ENCODE measurements around the gene TMEM229A.
A peak's percentile ranks its signal among the peaks of the same experiment; 100 is the strongest.
"Not testable (repeated sequence)": the region's sequence is repeated elsewhere in the genome, so short reads cannot be mapped to it uniquely, and the experiment has no call there.

The TMEM229A gene
- total RNA-seq = 0 reads per million in 4 donors

DNA sequence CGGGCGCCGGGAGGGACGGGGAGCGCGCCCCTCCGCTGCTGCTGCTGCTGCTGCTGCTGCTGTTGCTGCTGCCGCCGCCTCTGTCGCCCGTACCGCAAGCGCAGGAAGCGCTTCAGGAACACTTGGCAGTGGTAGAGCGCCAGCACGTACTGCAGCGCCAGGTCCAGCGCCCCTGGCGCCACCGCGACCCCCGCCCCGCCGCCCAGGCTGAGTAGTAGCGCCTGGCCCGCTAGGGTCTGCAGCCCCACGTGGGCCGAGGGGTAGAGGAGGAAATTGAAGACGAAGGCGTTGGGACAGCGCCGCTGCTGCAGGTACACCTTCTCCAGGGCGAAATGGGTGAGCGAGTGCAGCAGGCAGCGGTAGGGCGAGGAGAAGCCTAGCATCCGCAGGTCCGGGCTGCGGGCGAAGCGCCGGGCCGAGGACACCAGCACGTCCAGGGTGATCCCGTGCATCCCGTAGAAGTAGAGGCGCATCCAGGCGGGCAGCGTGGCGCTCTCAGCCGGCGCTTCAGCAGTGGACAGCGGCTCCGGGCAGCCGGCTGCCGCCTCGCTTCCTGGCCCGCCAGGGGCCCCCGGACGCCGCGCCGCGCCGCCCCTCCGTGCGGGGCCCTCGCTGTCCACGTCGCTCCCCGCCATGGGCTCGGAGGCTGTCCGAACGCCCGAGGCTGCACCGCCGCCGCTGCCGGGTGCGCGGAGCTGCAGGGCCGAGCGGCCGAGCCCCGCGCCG is at the start of gene TMEM229A:
Gene TMEM229A (minus strand): TSS at position 699 of the 726 bp plus-strand sequence. CDS start 64 bp downstream, at position 635.
- DNase-seq = peak in 1 of 5 donors; percentile 14

DNA sequence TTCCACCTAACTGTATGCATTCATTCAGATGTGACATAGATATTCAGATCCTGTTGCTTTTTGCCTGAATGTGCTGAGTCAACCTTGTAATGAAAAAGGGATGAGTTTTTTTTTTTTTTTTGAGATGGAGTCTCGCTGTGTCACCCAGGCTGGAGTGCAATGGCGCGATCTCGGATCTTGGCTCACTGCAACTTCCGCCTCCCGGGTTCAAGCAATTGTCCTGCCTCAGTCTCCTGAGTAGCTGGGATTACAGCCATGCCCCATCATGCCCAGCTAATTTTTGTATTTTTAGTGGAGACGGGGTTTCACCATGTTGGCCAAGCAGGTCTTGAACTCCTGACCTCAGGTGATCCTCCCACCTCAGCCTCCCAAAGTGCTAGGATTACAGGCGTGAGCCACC is 49.4 kb upstream of the TMEM229A start:
- not testable (repeated sequence) for DNase-seq

DNA sequence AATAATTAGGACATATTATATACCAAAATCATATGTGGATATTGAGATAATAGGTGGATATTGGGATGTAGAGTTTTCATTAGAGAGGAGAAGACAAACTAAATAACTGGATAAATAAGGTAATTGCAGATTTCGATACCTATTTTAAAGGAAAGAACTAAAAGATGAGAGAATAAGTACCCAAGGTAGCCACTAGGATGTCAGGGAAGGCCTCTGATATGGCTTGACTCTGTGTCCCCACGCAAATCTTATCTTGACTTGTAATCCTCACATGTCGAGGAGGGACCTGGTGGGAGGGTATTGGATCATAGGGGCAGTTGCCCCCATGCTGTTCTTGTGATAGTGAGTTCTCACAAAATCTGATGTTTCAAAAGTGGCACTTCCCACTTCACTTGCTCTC is 44.7 kb upstream of the TMEM229A start:
- no peak for DNase-seq

DNA sequence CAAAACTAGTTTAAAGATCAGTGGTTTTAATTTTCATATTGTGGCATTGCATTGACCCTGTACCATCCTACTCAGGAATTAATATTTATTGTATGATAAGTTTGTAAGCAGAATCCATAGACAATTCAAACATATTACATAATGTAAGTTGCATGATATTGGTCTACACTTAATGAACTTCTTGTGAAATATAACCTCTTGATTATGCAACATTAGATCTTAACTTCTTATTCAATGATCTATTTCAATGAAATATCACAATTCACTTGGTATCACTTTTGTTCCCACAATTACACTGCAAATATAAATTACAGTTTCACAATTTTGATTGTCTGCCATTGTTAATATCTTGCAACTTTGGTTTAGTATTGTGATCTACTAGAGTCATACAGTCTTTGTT is 44.0 kb upstream of the TMEM229A start:
- DNase-seq = no peak

DNA sequence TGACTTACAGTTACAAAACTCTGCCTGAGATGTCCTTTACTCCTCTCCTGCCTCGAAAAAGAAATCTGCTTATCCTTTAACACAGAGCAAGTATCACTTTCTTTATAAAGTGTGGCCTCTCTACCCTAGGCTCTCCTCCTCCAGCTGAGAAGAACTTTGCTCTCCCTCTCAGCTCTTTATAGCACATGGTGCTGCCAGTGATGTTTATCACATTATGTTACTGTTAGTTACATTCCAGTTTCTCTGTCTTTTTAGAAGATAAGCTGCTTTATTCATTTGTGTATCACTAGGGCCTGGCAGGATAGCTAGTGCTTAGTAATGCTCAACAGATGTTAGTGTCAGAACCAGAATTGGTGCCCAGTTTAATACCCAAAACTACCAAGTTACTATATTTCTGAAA is 41.1 kb upstream of the TMEM229A start:
- DNase-seq = no peak

DNA sequence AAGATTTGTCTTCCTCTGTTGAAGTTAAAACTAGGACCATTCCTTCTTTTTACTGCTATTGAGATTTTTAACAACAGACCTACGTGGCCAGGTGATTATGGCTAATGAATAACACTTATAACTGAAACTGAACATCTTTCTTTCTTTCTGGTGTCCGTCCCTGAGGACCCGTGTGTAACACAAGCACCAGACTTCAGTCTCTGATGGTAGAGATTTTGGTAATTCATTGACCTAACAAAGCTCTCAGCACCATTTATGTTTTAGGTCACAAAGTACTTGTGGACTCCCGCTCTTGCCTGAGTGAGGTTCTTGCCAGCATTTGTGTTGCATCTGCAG is 40.4 kb upstream of the TMEM229A start:
- no peak for DNase-seq

DNA sequence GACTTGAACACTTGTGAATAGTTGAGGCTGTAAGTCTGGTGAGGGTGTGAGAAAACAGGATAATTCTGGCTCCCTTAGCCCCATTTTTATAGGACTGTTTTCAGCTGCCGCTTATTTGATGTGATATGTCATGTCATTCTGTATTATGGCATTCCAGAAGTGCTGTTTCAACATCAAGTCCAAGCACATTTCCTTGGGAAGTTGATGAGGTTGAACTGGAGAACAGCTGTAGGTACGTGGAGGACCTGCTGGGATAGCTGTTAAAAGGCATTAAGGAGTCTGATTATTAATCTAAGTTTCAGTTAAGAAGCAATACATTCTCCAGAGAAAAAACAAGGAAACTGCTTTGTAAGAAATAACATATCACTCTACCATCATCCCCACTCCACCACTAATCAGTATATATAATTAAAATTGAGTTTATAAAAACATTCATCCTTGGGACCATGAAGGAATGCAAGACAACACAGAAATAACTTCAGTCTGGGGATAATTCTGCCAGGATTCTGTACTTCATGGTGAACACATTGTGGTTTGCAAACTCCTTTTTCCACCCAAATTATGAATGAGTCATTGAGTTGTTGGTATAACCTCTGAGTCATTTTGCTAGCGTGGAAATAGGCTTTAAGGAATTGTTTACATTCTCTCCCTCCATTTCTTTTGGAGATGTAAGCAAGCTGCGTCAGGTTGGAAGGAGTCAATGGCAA is 39.9 kb upstream of the TMEM229A start:
- no peak for DNase-seq

DNA sequence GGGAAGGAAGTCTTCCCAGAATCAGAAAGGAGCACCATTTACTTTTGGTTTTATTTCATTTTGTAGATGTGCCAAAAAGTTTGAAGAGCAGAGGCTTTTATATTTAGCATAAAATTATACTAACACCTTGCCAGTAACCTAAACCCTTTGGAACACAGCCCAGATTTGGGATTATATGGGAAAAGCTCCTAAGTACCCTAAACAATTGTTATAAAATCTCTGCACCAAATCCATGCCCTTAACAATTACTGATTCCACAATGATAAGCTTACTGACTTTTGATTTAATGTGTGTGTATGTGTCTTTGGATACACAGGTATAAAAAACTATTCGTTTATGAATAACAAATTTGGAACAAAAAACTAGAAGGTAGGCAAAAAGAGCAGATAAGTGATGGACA is 39.0 kb upstream of the TMEM229A start:
- DNase-seq = no peak

DNA sequence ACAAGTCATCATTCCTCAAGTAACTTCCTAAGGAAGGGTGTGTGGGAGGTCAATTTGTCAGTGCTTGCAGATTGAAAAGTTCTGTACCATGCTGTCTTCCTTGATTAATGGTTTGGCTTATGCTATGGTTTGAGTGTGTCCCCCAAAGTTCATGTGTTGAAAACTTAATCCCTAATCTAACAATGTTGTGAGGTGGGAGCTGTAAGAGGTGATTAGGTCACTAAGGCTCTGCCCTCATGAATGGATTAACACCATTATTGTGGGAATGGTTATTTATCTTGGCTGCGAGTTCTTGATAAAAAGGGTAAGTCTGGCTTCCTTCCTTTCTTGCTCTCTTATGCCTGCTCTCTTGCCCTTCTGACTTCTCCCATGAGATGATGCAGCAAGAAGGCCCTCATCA is 29.3 kb upstream of the TMEM229A start:
- no peak for DNase-seq

DNA sequence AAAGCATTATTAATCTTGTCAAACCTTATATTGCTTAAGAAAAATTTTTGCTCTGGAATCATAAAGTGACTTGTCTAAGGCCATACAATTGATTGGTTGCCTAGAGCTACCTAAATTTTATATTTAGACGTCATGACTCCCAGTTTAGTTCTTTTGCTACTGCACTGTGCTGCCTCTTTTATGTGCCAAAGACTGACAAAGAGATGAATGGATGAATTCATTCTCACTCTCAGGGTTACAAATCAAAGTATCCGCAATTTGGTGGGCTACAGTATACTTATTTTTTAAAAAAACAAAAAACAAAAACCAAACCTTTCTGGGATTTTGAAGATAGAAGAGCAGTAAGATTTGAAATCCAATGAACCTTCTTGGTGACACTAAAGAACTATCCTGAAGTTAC is 27.7 kb upstream of the TMEM229A start:
- no peak for DNase-seq

DNA sequence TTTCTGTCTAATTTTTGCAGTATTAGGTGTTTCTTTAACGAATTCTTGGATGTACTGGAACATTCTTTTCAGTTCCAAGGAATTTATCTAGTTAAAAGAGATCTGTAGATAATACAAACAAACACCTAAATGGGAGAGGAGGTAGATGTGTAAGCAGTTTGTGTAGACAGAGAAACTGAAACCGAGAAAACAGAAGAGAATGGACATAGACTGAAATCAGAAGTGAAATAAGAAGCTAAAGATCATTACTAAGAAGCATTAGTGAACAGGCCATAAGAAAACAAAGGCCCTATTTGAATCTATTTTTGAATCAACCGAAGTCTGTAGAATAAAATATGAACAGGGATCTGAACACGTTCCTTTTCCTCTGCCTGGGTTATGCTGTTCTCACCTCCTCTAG is 26.5 kb upstream of the TMEM229A start:
- DNase-seq = no peak

DNA sequence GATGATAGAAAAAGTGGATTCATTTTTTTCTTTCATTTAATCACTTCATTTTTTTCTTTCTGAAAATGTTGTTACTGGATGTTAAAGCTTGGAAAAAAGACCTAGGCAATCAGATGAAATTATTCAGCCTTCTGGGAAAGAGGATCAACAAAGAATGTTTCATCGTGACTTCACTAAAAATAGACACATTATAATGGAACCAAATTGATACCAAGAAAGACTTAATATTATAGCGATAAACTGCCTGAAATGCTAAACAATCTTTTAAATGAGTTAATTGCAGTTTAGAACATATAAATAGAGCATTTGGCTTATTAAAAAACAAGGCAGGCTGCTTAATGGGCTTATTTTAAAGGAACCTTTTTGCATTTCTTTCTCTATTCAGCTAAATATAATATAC is 25.6 kb upstream of the TMEM229A start:
- no peak for DNase-seq

DNA sequence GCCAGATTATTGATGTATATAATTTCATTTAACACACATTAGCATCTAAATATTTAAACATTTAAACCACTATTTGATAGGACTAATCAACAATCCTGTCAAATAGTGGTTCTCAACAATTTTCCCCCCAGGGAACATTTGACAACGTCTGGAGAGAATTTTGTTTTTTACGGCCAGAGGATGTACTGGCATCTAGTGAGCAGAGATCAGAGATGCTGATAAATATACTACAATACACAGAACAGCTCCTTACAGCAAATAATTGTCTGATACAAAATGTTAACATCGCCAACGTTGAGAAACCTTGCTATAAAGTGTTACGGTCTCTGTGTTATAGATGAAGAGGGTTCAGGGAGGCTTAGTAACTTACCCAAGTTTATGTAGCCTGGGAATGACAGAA is 25.0 kb upstream of the TMEM229A start:
- DNase-seq = no peak

DNA sequence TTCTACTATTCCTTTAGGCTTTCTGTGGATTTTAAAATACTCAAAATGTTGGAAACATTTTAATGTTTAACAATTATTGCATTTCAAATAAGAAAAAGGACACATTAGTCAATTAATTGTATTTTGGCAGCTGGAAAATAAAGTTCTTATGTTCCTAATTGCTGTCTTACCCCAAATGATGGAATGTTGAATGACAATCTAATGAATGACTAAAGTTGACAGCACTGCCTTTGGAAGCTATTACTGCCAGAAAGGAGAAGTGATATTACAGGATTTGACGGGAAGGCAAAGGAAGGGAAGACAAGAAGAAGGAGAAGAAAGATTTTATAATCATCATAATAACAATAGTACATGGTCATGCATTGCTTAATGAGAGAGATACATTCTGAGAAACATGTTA is 23.4 kb upstream of the TMEM229A start:
- DNase-seq = no peak

DNA sequence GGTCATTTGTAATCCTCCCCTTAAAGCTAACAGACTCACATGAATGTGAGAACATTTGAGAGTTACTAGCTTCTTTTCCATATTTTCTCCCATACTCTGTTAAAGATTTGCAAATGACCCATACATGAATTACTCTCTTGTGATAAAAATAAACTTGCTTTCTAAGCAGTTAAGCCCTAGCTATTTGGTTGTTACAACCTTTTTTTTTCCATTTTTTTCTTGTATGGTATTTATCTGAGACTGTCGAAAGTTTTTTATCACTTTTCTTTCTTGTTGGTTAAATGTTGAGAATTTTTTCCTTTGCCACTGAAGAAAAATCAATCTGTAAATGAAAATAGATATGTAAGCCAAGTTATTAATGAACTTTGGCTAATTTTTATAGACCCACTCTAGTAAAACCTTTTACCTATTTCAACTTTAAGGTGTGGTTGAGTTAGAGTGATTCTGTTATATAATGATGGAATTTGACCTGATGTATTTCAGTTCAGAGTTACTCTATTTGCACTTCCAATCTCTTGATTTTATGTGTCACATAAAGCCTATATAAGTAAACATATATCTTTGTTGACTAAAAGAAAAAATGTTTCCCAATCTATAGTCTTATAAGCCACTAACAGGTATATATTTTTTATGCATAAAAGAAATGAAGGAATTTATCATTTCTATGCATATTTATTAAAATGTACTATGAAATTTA is 19.0 kb upstream of the TMEM229A start:
- DNase-seq = no peak

DNA sequence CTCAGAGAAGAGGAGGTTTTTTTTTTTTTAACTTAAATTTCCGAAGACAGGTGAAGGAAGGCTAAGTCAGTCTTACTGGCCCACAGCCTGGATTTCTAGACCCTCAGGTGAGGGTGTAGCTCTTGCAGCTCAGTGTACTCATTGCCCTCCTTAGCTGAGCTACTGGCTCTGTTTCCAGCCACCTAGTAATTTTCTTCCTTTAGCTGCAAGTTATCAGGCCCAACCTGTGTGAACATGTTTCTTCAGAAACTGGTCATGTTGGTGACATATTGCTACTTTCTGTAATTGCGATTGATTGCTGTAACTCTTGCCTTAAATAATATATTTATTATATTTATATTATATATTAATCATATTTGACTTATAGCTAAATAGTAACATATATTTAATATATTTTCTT is 10.0 kb upstream of the TMEM229A start:
- no peak for DNase-seq

DNA sequence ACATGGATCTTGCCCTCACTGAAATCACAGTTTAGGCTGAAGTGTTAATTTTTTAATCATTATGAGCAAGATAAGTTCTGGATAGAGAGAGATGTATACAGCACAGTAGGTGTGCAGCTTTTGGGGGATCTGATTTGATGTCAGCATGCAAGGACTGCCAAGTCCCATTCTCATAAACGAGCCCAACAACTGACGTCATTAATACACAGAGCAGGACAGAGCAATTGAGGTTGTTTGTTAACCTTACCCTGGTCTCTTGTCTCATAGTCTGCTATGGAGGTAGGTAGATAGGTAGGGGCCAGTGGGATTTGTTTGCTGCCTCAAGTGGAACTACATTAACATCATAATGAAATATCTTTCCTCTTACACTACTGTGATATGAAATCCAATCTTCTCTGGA is 8.6 kb upstream of the TMEM229A start:
- DNase-seq = no peak

DNA sequence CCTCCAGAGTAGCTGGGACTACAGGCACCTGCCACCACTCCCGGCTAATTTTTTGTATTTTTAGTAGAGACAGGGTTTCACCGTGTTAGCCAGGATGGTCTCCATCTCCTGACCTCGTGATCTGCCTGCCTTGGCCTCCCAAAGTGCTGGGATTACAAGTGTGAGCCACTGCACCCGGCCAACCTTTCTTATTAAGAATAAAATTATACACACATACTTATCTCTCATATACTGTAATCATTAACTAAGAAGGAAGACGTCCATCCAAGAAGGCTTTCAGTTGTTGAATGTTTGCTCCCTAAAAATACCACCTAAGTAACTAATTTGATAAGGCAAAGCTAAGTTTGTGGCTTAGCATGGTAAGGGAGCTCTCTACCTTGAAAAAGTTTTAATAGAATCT is 5.0 kb upstream of the TMEM229A start:
- DNase-seq = not testable (repeated sequence)

DNA sequence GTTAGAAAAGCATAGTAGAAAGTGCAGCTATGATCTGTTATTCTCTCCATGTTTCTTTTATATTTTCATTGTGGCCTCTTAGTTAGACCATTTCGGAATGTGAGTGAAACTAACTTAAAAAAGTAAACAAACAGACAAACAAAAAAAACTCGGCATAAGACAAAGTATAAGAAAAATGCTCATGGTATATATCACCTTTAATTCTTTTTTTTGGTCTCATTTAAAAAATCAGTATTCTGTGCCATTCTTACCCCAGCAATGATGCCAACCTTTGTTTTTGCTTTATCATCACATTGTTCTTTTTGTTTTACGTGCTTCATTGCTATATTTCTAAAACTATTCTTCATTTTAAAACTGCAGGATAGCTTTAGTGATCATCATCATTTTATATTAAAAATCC is 2.8 kb upstream of the TMEM229A start:
- DNase-seq = no peak

DNA sequence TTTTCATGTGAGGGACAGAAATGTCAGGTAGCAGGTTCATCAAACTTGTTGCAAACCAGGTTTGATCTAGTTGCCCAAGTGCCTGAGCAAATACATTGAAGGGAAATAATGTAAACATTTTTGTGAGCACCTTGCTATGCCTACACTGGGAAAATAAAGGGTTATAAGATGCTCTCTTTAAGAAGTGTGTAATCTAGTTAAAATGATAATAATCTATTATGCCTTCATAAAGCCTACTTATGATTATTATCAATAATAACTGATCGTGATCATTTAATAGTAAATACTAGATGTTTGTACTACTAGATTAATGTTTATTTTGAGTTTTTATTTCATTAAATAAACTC is 1.9 kb upstream of the TMEM229A start:
- no peak for DNase-seq

DNA sequence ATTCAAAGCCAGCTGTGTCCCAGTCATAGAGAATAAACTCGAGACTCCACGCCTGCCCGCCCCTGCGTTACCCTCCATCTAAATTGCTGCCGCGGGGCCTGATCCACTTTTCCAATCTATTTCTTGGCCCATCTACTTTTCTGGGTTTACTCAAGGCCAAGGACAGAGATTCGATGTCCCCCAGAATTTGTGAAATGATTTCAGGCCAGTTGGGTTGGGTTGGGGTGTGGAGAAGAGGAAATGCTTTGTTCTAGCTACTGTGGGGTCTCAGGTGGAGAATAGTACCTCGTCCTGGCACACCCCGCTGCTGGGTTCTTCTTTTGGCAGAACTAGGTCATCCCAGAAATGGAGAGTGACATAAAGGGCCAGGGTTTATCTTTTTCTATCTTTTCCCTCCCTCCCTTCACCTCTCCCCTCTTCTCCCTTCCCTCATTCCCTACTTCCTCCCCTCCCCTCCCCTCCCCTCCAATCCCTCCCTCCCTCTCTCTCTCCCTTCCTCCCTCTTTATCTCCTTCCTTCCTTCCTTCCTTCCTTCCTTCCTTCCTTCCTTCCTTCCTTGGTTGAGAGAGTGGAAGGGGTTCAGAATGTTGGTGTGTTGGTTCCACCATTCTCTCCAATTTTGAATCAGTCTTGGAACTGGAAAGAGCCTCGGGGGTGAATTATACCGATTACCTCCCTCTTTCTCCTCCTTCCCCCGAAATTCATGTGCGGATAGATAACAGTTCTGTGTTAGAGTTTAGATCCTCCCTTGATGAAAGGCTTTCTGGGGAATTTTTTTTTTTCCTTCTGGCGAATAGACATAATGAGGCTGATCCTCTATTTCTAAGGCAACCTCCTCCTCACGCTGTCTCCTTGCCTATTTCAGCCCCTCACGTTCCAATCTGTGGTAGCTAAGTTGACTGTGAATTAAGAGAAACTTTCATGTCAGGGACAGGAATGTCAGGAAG is 1.2 kb upstream of the TMEM229A start:
- no peak for DNase-seq

DNA sequence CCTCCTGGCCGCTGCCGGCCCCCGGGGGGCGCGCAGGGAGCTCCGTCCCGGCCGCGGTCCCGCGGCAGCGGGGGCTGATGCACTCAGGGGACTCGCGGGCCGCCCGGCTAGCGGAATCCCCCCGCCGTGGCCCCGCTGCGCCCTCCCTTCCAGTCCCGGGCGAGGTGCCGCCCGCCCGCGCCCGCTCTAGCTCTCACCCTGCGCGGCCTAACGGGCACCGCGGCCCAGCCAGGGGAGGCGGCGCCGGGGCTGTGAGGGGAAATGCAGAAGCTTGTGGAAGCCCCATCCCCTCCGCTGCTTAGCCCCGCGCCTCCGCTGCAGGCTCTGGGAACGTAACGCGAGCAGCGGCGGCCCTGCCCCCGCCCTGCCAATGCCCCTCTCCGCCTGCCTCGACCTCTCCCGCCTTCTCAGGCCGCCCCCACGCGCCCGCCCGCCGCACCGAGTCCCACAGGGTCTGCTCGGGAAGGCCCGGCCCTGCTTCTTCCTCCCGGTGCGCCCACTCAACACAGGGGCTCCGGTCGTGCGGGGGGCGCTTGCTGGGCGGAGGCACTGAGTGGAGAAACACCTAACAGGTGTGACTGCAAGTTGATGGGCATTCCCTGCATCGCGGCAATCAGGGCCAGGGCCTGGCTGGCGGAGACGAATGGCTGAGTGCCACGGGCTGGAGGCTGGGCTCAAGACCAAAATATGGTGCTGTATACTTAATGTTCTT is 384 bp upstream of the TMEM229A start:
- no peak for DNase-seq
